HG03095 (cell line): ENCODE measurements around the gene SYNE2.

Source experiments
- ATAC-seq: cut with Tn5 transposase; IDR thresholded peaks from one replicate; pipeline ENCODE4 v1.9.1; 2021; ENCODE audit warnings: moderate library complexity; ENCODE audit not compliant: unreplicated experiment

SYNE2 gene

GRCh38 chr14:63952933-63953437 is 100.2 kb downstream of the SYNE2 start:
- no peak for ATAC-seq

GRCh38 chr14:63956326-63956725 is 103.5 kb downstream of the SYNE2 start:
- no peak for ATAC-seq

DNA sequence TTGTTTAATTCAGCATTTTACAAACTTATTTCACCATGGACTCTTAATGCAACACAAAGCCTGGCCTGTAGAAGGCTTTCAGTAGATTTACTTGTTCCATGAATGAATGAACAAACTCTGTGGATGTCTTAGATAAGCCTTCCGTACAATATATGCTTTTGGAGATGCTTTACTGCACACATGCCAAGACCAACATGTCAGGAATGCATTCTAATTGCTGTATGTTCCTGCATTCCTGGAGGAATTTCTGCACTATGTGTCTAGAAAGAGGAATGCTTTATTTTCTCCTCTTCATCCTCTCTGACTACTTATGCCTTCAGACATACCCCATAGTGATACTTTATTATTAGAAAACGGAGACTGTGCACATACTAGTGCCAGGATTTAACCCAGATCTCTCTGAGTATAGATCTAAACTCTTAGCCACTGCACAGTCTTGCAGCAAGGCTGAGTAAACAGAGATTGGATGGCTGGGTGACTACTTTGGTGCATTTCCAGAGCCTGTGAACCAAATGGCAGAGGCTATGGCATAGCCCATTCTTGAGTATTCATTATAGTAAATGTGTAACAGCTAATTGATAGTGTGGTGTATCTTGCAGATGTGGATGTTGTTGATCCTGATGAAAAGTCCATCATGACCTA is 108.2 kb downstream of the SYNE2 start:
- no peak for ATAC-seq

GRCh38 chr14:63962906-63963305 is 110.1 kb downstream of the SYNE2 start:
- ATAC-seq = no peak

DNA sequence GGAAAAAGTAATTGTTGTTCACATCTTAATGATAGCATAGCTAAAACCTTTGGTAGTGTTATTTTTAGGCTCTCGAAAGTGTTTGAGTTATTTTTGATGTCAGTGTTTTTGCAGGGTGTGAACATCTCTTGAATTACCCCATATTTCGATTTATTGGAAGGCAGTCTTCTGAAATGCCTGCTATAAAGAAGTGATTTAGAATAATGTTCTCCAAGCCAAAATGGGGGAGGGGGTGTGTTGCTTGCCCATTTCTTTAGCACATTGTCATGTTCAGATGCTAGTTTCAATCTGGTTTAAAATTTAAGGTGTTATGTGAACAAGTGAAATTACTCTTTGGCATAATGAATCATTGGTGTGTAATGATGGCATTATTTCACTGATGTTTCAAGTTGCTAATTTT is 110.6 kb downstream of the SYNE2 start:
- ATAC-seq = no peak

DNA sequence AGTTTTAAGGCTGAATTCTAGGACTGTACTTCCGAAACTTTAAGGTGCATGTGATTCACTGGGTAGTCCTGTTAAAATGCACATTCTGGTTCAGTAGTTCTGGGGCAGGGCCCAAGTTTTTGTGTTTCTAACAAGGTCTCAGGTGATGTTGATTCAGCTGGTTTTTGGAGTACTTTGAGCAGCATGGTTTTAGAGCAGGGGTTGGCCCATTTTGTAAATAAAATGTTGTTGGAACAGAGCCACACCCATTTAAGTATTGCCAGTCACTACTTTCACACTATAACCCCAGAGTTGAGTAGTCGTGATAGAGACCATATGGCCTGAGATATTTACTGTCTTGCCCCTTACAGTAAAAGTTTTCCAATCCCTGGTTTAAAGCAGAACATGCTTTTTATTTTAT is 111.3 kb downstream of the SYNE2 start:
- ATAC-seq = no peak

DNA sequence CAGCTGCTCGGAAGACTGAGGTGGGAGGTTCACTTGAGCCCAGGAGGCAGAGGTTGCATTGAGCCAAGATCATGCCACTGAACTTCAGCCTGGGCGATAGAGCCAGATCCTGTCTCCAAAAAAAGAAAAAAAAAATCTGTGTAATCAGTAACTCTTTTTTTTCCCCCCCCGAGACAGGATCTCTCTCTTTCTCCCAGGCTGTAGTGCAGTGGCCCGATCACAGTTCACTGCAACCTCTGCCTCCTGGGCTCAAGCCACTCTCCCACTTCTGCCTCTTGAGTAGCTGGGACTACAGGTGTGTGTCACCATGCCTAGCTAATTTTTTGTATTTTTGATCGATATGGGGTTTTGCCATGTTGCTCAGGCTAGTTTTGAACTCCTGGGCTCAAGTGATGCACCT is 113.6 kb downstream of the SYNE2 start:
- no peak for ATAC-seq

DNA sequence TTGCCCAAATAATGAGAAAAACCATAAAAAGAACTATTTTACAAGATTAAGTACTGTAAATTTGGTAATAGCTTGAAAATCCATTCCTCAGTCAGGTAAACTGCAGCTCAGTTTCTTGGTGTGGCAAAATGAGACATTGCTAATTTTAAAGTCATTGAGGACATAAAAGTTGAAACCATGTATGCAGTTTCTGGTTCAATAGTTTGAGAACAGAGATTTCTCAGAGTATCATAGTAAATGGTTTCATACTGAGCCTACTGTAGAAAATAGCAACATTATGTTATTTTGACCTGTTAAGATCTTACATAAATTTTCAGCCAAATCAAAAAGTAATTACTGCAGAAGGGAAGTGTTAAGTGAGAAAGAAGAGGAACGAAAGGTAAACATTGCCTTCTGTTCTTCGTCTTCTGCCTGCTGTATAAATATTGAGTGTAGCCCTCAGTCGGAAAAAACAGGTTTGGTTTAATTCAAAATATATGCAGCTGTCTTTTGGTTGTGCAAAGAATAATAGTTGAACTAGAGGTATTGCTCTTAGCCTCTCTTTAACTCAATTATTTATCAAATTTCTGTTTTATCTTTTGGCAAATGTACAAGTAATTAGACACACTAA is 119.6 kb downstream of the SYNE2 start:
- no peak for ATAC-seq

GRCh38 chr14:63974176-63974575 is 121.4 kb downstream of the SYNE2 start:
- no peak for ATAC-seq

DNA sequence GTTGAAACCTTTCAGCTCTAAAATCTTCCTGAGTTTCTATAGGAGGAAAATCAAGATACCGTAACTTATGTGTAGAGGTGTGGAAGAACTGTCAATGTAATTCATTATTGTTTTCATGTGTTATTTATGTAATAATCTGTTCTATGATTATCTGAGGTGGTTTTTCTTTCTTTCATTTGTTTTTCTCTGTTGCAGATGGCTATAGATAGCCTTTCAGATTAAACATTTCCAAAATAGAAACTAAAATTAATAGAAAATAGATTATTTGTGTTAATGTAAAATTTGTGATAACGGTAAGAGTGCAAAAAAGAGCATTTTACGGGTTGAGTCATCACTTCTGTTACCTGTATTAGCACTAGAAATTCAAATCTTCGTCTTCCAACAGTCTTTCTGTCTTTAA is 128.8 kb downstream of the SYNE2 start:
- no peak for ATAC-seq

DNA sequence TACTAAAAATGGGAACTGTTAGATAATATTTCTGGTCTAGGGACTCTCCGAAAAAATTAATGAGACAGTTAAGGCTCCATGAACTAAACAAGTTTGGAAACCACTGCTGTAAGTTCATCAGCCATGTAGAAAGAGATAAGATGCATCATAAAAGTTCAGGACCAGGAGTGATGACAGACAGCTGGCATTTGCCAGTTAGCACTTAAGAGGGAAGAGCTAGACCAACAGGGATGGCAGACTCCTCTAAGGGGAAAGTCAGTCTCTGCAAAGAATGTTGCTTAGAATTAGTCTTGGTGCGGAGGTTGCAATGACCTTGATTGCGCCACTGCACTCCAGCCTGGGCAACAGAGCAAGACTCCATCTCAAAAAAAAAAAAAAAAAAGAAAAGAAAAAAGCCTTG is 129.4 kb downstream of the SYNE2 start:
- no peak for ATAC-seq

DNA sequence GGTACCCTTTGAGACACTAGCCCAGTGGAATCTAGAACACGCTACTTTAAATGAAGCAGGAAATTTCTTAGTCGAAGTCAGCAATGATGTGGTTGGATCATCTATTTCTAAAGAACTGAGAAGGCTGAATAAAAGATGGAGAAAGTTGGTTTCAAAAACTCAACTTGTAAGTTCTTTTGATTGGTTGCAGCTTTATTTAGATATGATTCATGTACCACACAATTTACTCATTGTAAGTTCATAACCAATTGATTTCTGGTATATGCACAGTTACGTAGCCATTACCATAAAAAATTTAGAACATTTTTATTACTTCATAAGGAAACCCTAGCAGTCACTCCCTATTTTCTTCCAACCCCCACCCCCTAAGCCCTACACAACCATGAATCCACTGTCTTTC is 129.8 kb downstream of the SYNE2 start:
- no peak for ATAC-seq

- no peak for ATAC-seq
Measured at GRCh38 chr14:63986789-63987533, 134.2 kb downstream of the SYNE2 start.

DNA sequence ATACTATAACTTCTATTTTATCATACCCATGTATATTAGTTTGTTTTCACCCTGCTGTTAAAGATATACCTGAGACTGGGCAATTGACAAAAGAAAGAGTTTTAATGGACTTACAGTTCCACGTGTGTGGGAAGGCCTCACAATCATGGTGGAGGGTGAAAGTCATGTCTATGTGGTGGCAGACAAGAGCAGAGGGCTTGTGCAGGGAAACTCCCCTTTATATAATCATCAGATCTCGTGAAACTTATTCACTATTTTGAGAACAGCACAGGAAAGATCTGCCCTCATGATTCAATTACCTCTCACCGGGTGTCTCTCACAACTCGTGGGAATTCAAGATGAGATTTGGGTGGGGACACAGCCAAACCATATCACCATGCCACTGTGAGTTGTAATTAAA is 135.8 kb downstream of the SYNE2 start:
- no peak for ATAC-seq

GRCh38 chr14:63991833-63992232 is 139.0 kb downstream of the SYNE2 start:
- no peak for ATAC-seq

DNA sequence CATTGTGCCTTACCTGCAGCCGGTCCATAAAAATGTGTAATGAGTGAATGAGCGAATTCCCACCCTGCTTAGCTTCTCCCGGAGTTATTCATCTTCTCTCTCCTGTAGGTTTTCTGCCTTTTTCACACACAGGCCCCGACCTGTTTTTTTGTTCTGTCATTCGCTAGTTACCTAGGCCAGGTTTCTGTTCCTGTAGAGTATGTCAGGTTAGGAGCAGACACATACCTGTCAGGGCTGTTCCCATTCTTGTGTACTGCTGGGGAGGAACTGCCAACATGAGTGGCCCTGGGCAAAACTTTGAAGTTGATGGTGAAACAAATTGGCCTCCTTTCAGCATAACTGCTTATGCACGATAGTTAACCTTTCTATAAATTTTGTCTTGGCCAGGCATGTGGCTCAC is 140.1 kb downstream of the SYNE2 start:
- ATAC-seq = no peak

GRCh38 chr14:63993992-63994391 is 141.2 kb downstream of the SYNE2 start:
- no peak for ATAC-seq

DNA sequence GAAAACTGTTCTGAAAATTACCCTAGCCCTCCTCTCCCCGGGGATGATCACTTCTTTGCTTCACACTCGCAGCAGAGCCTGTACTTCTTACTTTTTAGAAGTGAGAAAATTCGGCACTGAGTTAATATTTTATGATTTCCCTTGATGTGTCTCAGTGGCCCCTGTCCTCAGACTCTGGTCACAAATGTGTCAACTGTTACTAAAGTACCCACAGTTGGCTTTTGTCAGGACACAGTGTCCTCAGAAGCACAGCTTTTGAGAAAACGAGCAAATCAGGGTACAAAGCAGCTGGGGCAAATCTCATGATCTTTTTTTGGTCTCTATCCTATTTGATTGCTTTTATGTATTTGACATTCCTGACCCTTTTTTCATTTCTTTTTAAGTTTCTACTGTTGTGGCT is 142.5 kb downstream of the SYNE2 start:
- no peak for ATAC-seq

- no peak for ATAC-seq
Measured at GRCh38 chr14:63996016-63996415, 143.2 kb downstream of the SYNE2 start.

- no peak for ATAC-seq
Measured at GRCh38 chr14:63996625-63997220, 143.9 kb downstream of the SYNE2 start.

GRCh38 chr14:64000749-64001148 is 147.9 kb downstream of the SYNE2 start:
- ATAC-seq = no peak

DNA sequence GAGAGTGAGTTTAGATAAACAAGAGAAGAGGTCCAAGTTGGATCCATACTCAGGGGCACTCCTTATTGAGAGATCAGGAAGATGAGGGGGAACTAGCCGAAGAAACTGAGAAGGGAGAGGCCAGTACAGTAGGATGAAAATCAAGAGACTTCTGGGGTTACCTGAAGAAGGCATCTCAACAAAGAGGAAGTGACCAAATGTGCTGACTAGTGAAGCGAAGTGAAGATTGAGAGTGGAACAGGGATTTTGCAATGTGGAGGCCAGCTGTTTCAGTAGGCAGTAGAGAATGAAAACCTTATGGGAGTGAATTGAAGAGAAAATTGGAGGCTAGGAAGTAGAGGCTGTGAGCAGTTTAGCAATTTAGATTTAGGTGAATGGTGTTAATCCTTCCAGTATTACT is 153.0 kb downstream of the SYNE2 start:
- no peak for ATAC-seq
